ENCODE results near the gene MRTFB.

DNA sequence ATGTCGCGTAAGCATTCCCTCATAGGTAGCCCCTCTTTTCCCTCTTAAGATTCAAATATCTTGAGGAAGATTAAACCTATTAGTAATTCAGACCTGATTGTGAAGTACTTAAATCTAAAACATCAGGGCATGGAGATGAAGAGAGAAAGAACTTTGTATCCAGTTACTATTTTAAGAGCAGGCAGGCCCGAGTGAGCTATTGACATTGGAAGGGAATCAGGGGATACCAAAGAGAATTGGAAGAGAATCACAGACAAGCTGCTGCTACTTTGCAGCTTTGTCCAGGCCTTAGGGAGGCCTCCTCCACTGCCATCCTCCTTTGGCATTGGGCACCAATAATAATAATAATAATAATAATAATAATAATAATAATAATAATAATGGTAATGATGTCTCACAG is 170.5 kb downstream of the MRTFB start:
- TF ChIP-seq BHLHE40 (IDR thresholded peaks at IDR 0.05; ENCODE audit: borderline replicate concordance): no peak
- TF ChIP-seq NFRKB (IDR thresholded peaks at IDR 0.05): no peak
- no peak for TF ChIP-seq TARDBP (IDR thresholded peaks at IDR 0.05)
- no peak for TF ChIP-seq HDGF (IDR thresholded peaks at IDR 0.05; ENCODE audit: borderline replicate concordance)
- no peak for TF ChIP-seq PKNOX1 (IDR thresholded peaks at IDR 0.05)
- TF ChIP-seq ELF4 (IDR thresholded peaks at IDR 0.05): no peak
- no peak for TF ChIP-seq SP1 (IDR thresholded peaks at IDR 0.05)
- TF ChIP-seq FOXM1 (IDR thresholded peaks at IDR 0.05; ENCODE audit: borderline replicate concordance): no peak
- no peak for TF ChIP-seq LEF1 (IDR thresholded peaks at IDR 0.05; ENCODE audit: borderline replicate concordance)

Measured in HEK293T (cell line).